ENCODE measurements around the gene HLA-DOA. TPM values are rescaled to one million over a fixed set of nuclear protein-coding genes. Genes with fewer than 3 reads are reported as not detected.
A peak's percentile ranks its signal among the peaks of the same experiment; 100 is the strongest.

Gene HLA-DOA
- total RNA-seq, 1 donor from 2014 or later = 5.0 TPM

DNA sequence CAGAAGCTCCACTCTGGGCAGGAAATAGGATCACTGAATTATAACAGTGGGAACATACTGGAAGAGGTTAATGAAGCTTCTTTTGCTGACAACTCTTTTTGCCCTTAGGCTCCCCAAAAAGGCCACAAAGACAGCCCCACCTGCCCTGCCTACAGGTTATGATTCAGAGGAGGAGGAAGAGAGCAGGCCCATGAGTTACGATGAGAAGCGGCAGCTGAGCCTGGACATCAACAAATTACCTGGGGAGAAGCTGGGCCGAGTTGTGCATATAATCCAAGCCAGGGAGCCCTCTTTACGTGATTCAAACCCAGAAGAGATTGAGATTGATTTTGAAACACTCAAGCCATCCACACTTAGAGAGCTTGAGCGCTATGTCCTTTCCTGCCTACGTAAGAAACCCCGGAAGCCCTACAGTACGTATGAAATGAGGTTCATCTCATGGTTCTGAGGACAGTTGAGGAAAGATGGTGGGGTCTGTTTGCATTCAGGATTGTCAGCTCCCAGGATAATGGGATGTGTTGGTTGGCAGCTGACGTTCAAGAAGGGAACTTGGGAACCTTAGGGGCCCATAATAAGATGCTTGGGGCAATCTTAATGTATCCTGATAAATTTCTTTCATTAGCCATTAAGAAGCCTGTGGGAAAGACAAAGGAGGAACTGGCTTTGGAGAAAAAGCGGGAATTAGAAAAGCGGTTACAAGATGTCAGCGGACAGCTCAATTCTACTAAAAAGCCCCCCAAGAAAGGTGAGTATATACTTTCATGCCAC, 29.5 kb downstream of the HLA-DOA start:
- no peak for DNase-seq (ENCODE audit: low spot score)

DNA sequence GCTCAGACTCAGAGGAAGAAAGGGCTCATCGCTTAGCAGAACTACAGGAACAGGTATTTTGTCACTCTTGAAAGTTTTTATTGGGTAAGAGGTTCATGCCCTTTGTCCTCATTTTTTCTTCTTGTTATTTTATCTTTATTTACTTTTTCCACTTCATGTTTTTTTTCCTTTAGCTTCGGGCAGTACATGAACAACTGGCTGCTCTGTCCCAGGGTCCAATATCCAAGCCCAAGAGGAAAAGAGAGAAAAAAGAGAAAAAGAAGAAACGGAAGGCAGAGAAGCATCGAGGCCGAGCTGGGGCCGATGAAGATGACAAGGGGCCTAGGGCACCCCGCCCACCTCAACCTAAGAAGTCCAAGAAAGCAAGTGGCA, 31.5 kb downstream of the HLA-DOA start:
- no peak for DNase-seq (ENCODE audit: low spot score)

DNA sequence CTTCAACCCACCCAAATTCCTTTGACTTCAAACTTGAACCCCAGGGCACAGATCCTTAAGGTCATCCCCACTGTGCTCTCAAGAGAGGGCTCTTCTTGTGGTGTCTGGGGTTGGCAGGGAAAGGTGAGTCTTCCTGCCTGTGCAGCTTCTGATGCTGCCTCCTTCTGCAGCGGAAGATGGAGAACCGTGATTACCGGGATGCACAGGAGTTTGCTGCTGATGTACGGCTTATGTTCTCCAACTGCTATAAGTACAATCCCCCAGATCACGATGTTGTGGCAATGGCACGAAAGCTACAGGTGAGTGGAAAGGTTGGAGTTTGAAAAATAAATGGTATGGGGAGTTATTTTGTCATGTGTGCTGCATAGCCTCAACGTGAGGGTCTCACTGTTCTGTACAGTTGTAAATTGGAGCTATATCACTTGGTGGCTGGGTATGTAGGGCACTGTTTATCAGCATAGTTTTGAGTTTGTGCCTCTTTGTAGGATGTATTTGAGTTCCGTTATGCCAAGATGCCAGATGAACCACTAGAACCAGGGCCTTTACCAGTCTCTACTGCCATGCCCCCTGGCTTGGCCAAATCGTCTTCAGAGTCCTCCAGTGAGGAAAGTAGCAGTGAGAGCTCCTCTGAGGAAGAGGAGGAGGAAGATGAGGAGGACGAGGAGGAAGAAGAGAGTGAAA, 32.0 kb downstream of the HLA-DOA start:
- no peak for DNase-seq (ENCODE audit: low spot score)

DNA sequence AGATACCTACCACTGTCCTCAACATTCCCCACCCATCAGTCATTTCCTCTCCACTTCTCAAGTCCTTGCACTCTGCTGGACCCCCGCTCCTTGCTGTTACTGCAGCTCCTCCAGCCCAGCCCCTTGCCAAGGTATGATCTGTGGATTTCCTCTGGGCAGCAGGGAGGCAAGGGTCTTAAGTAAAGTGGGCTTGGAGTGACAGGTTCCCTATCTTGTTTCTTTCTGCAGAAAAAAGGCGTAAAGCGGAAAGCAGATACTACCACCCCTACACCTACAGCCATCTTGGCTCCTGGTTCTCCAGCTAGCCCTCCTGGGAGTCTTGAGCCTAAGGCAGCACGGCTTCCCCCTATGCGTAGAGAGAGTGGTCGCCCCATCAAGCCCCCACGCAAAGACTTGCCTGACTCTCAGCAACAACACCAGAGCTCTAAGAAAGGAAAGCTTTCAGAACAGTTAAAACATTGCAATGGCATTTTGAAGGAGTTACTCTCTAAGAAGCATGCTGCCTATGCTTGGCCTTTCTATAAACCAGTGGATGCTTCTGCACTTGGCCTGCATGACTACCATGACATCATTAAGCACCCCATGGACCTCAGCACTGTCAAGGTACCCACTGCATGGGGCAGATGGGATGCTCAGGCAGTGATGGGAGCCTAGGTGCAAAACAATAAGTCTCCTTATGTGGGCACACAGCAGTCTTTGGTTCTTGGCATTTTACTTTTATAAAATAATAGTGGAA, 32.9 kb downstream of the HLA-DOA start:
- no peak for DNase-seq (ENCODE audit: low spot score)

DNA sequence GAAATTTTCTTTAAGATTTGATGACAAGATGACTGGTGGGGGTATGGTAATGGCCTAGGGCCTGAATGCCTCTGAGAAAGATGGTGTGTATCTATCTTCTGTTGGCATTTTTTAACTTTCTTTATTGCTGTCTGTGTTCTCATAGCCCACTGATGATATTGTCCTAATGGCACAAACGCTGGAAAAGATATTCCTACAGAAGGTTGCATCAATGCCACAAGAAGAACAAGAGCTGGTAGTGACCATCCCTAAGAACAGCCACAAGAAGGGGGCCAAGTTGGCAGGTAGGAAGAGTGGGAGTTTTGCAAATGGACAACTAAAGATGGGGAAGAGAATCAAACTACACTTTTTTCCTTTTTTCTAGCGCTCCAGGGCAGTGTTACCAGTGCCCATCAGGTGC, 33.5 kb downstream of the HLA-DOA start:
- no peak for DNase-seq (ENCODE audit: low spot score)

DNA sequence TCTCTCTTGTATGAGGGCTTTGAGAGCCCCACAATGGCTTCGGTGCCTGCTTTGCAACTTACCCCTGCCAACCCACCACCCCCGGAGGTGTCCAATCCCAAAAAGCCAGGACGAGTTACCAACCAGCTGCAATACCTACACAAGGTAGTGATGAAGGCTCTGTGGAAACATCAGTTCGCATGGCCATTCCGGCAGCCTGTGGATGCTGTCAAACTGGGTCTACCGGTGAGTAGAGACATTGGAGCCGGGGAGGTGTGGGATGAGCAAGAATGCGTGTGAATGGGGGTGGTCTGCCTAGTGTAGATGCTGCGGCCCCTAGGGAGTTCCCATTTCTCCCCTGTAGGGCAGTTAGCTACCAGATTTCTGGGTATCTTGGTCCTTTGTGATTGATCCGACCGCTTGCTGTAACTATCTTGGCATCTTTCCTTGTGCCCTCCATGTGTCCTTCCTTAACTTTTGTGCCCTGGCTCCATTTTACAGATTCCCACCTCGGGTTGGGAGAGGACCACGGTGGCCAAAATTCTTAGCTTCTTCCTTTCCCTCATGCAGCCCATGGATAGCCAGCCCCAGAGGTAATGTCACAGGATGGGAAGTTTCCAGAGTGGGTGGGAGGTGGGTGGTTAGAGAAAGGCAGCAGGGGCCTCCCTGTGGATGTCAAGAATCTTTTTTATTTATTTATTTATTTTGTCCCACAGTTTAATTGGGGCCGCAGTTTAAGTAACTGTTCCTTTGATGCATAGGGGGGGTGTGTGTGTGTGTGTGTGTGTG, 34.7 kb downstream of the HLA-DOA start:
- DNase-seq (ENCODE audit: low spot score) = no peak

DNA sequence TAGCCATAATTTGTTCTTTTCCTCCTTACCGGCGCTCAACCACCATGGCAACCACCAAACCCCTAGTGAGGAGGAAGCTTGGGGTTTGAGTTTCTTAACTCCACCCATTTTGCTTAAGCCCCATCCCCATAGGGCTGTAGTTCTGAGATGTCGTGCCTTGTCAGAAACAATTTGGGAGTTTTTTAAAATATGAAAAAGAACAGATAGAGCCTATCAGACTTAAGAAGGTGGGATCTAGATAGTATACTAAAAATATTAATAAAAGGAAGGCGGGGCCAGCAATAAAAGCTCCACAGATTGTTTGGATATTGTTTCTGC, 35.4 kb downstream of the HLA-DOA start:
- DNase-seq (ENCODE audit: low spot score) = no peak

DNA sequence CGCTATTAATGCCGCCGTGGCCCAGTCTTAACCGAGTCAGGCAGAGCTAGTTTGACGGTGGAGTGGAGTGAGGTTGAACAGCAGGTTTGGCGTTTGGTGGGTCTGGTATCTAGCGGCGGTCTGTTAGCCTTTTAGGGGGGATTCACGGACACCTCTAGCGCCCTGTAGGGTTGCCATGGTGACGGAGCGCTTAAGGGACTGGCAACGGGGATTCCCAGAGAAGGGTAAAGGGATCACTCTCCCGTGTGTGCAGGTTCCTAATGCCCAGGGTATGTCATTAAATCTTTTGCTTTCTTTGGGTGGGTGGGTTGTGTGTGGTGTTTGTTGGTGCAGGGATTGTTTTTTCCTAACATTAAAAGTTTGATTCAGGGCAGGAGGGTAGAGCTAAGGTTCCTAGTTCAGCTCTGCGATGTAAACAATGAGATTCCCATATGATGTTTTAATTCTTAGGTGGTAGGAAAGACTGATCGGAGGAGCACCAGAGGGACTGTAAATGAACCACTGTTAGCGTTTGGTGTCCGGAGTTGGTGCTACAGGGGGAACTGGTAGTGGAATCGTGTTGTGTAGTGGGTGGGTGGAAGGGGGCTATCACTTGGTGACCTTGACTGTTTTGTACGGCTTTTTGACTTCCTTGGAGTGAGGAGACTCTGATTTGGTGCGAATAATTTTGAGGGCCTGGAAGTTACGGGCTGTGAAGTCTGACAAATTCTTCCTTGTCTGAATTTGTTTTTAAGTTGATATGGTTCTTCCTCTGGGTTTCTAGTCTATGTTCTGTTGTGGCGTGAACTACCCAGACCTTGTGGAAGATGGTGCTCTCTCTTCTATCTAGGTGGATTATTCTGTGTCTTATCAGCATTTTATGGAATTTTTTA, 36.0 kb downstream of the HLA-DOA start:
- DNase-seq (ENCODE audit: low spot score) = no peak

DNA sequence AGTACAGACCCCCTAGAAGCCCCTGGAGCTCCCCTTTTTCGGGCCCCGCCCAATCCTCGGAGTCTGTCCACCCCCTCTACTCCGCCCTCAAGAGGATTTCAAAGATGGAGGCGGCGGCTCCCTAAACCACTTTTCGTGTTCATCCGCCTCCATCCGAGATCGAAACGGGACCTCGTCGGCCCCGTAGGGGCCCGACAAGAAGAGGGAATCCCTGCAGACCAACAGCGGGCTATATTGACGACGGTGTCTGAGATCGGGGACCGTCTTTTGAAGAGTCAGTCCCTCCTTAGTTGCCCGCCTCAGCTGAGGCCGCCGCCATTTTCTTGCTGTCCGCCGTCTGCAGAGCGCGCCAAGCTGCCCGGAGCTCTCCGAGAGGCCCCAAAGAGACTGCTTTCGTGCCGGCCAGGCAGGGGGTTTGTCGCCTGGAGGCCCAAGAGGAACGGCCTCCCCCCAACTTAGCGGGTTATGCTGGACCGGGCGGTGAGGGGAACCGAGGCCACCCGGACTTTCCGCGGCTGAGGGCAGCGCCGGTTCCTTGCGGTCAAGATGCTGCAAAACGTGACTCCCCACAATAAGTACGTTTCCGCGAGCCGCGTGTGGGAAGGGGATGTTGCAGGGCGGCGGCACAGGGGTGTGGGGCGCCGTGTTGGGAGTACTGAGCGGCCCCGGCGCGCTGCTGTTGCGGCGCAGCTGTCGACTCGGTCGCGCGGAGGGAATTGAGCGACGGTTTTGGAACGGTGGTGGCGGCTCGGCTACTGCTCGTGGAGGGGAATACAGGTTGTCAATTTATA, 36.8 kb downstream of the HLA-DOA start:
- no peak for DNase-seq (ENCODE audit: low spot score)

DNA sequence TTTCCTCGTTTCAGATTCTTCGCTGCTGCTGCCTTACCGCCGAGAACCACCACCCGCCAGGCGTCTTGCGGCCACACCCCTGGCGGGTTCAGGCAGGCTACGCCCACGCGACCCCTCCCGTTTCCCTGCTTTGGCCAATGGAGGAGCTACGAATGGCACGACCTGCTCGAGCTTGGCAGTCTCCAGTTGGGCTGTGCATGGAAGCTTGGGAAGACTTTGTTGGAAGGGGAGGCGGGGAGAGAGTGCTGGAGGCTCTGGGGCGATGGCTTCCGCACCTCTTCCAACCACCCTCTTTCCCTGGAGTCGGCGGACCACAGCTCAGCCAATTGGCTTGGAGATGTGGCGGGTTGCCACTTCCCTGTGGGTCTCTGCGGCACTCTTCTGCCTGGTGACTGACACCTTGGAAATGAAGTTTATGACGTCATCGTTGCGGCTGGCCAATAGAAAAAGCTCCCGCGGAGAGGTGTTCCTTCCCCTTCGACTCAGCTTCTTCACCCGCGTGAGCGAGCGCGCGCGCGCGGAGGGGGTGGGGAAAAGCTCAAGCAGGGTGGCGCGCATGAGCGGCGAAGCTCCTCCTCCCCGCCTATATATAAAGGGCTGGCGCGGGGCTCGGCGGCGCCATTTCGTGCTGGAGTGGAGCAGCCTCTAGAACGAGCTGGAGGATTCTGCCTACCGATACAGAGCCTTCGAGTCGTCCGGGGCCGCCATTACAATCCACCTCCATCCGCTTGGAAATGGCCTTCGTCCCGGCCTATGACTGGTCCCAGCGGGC, 37.6 kb downstream of the HLA-DOA start:
- peak; percentile 100 for DNase-seq (ENCODE audit: low spot score)

DNA sequence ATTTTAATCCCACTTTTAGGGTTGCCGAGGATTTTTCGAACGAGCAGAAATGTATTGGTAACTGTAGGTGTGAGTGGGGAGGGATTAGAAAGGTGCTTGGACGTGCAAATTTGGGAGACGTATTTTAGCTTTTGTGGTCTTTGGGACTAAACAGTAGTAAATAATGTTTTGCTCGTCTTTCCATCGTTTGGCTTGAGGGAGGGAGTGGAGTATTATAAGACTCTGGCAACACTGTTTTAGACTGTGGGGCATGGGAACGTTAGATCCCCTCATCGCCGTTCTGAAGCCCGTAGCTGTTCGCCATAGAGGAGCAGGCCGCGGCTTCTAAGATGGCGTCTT, 38.2 kb downstream of the HLA-DOA start:
- no peak for DNase-seq (ENCODE audit: low spot score)

DNA sequence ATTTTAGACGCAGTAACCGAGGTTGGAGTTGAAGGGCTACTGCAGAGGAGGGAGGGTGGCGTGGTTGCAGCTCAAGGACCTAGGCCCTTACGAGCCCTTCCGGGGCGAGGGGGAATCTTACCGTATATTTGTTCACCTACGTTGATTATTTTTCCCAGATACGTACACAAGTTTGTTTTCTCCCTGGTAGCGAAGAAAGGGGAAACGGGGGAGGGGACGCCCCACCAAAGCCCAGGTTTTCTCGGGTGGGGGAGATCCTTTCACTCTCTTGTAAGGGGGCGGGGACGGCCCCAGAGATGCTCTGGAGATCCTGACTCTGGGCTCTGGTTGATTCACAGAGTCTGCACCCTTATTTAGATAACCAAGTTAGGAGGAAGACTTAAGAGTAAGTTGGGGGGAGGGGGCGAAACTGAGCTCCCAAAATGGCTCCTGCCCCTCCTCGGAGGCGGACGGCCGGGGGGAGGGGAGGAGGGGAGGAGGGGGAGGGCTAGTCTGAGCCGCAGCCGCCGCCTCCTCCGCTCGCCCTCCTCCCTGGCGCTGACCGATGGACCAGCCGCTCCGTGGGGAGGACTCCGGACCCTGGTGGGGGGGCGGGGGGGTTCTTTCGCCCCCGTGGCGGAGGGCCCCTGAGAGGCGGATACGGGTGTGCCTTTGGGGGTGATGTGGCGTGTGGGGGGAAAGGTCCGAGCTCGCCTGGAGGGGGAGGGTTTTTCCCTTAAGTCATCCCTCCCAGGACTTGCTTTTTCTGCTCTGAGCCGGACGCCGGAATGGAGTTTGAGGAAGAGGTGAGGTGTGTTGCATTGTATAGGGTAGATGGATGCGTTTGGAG, 38.8 kb downstream of the HLA-DOA start:
- DNase-seq (ENCODE audit: low spot score) = peak; percentile 94

DNA sequence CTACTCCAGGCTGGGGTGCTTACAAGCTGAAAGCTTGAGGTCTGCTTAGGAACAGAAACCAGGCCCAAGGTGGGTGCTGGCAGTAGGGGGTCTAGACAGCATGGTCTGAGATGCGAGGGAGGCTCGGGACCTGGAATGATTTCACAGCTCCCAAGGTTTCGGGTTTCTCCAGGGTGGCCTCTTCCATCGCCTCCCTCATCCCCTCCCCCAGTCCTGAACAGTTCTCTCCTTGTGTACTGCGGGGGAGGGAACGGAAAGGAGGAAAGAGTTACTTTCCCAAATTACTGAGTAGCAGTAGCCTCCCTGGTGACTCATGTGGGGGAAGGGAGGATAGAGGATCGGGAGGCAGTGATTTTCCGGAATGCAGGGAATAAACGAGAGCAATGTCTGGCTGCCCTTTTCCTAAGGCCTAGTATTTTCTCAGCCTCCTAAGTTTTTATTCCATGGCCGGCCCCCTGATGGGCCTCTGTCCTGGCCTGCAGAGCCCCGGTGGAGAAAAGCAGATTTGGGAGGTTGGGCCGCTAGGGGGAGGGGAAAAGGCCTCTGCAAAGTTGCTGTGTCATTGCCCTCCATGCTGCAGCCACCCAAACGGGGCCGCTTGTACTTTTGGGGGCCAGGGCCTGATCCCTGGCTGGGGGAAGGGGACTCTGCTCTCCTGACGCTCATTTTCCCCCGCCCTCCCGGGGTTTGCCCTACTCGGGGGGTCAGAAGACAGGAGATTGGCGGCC, 39.5 kb downstream of the HLA-DOA start:
- DNase-seq (ENCODE audit: low spot score) = no peak

DNA sequence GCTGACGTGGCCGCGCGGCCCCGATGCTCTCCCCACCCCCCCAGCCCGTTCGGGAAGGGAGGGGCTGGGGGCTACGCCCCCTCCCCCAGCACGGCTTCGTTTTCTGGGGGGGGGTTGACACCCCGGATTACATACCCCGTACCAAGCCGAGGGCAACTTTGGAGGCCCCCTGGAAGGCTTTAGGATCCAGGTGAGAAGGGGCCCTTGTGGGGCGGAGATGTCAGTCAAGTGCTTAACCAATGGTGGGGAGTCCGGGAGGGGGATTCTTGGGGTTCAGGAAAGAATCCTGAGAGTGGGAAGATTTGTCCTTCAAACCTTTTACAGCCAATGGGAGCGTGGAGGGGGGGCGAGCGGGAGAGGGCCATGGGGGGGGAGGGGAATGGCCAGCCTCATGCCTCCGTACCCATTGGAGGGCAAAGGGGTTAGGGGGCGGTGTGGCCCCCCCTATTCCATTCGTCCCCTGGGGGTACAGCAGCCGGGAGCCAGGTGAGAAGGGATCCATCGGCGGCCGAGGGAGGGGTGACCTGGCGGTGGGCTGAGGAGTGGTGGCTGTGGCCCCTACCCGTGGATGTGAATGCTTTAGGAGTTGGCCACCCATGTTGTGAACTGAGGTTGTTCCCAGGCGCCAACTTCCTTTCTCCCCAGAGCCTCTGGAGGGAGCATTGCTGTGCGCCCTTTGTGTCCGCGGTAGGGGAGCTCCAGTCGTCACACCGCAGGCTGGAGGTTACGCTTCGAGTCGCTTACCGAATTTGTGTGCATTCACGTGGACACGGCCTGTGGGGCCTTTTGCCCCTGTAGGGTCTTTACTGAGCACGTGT, 40.3 kb downstream of the HLA-DOA start:
- peak; percentile 93 for DNase-seq (ENCODE audit: low spot score)

DNA sequence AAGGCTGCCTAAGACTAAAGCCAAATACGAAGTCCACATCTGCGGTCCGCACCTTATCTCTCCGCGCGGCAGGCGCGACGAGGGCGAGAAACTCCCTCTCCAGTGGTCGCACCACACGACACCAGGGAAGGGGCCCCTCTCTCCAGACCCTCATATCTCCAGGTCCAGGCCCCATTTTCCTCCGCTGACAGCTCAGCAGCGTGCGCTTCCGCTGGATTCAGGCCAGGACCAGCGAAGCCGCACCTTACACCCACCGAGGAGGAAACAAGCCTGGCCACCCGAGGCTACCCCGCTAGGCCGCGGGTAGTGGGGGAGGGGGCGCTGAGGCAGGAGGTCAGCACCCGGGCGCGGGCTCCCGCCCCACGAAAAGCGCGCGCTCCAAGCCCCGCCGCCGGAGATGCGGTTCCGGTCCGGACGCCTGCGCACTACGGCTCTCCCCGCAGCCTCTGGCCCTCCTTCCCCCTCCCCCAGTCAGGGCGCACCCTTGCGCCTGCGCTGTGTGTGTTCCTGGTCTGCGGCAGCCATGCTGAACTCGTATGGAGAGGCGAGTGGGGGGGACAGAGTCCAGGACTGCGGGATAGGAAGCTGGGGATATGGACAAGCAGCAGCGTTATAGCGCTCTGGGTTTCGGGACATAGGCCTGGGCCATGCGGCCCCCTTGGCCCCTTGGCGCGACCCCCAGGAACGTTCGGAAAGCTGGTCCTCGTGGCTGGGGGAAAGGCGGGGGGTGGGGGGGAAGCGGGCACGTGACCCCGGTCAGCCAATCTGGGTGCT, 41.1 kb downstream of the HLA-DOA start, which contains the start of gene BRD2:
BRD2 (plus strand) TSS at position 502 of the 774 bp plus-strand sequence. CDS start 4,305 bp downstream, outside the sequence.
- peak; percentile 99 for DNase-seq (ENCODE audit: low spot score)
